HepG2 (cell line): ENCODE results near the gene KREMEN1. TPM values are rescaled to one million over a fixed set of nuclear protein-coding genes. Genes with fewer than 3 reads are reported as not detected.

Experiments
- ATAC-seq: fragments of 200-7000 bp; cut with Tn5 transposase; 3 replicates; pipeline ENCODE4 v1.9.1; 2020; ENCODE audit warnings: mild to moderate bottlenecking, moderate library complexity
- BruUV-seq: library from RNA; stranded (reverse); fragments of 400-500 nt; replicated peaks from 2 replicates; lab custom pipeline; 2021; lab: Mats Ljungman, UMichigan
- CTCF ChIA-PET: fragments of 300-600 bp; formaldehyde crosslinking; extraction: SDS; loops from one replicate; lab custom pipeline; 2021; ENCODE audit warnings: low total read pairs, inconsistent platforms, low intra/inter-chr PET ratio; lab: Yijun Ruan, JAX
- POLR2A ChIA-PET: fragments of 350-600 bp; sonication (Branson Sonifier 250); formaldehyde crosslinking; loops from one replicate; lab custom pipeline; 2020; ENCODE audit warnings: antibody characterized with exemption, inconsistent platforms; lab: Yijun Ruan, JAX
- DNase-seq: peaks from one replicate; pipeline ENCODE4 v3.0.0-alpha.2; 2015; ENCODE audit warnings: low spot score
- FAIRE-seq: peaks from 3 replicates; lab custom pipeline; 2011; peaks lifted over from hg19 to GRCh38; lab: Jason Lieb, UNC
- H2AFZ ChIP-seq: one replicate; pipeline ENCODE4 v1.6.1; 2011; ENCODE audit warnings: low read length, inconsistent platforms
- H3K27ac ChIP-seq: fragments of 300-600 bp; 3 replicates; pipeline ENCODE4 v1.8.0; 2011; ENCODE audit warnings: mixed run types, mild to moderate bottlenecking, mixed read lengths, low read length, inconsistent platforms; ENCODE audit not compliant: insufficient read depth; ENCODE audit errors: extremely low read length
- H3K27me3 ChIP-seq, 2 experiments: fragments of 200-600 bp in 1 of 2; 2 replicates in 1 of 2; 3 replicates in 1 of 2; pipeline versions ENCODE4 v1.6.0 to v1.8.0; 2011; ENCODE audit warnings: low read length in 2 of 2, mild to moderate bottlenecking in 2 of 2, moderate library complexity in 2 of 2, inconsistent platforms in 1 of 2; ENCODE audit not compliant: insufficient read depth in 2 of 2, control insufficient read depth in 1 of 2
- H3K36me3 ChIP-seq, 2 experiments: fragments of 200-600 bp in 1 of 2; replicated peaks in 1 of 2; 2 replicates in 1 of 2; 3 replicates in 1 of 2; pipeline versions ENCODE4 v1.5.1 to v1.8.0; 2011; ENCODE audit warnings: low read length in 2 of 2, inconsistent platforms in 1 of 2; ENCODE audit not compliant: insufficient read depth in 2 of 2, control insufficient read depth in 1 of 2
- H3K4me1 ChIP-seq: 2 replicates; pipeline ENCODE4 v1.5.1; 2012; ENCODE audit warnings: low read length, inconsistent platforms; ENCODE audit not compliant: insufficient read depth
- H3K4me2 ChIP-seq: 2 replicates; pipeline ENCODE4 v1.6.0; 2011; ENCODE audit warnings: low read depth, low read length, inconsistent platforms
- H3K4me3 ChIP-seq, 3 experiments: fragments of 200-600 bp in 1 of 3; sonication (generic), shearing (Covaris generic) in 1 of 3; replicated peaks in 1 of 3; 2 replicates each; pipeline ENCODE4 v1.5.1; 2011 to 2016; ENCODE audit warnings: low read length in 3 of 3, inconsistent platforms in 2 of 3, low read depth in 2 of 3, mild to moderate bottlenecking in 2 of 3, control low read depth in 1 of 3, mixed read lengths in 1 of 3; ENCODE audit not compliant: insufficient read depth in 1 of 3
- H3K79me2 ChIP-seq: one replicate; pipeline ENCODE4 v1.6.1; 2011; ENCODE audit warnings: low read length, inconsistent platforms; ENCODE audit not compliant: insufficient read depth
- H3K9ac ChIP-seq: 2 replicates; pipeline ENCODE4 v1.6.0; 2011; ENCODE audit warnings: mild to moderate bottlenecking, low read depth, low read length, inconsistent platforms; ENCODE audit not compliant: insufficient read depth
- H3K9me3 ChIP-seq: 2 replicates; pipeline ENCODE4 v1.5.1; 2012; ENCODE audit warnings: mild to moderate bottlenecking, low read length
- H4K20me1 ChIP-seq: 2 replicates; pipeline ENCODE4 v1.6.0; 2011; ENCODE audit warnings: inconsistent platforms, mild to moderate bottlenecking, low read length, moderate library complexity; ENCODE audit not compliant: insufficient read depth
- LRRFIP1 ChIP-seq: sonication (generic); formaldehyde crosslinking; conservative IDR thresholded peaks from 2 replicates; pipeline ENCODE4 v1.4.0; 2020; ENCODE audit warnings: missing genetic modification reagents
- MXI1 ChIP-seq: IDR thresholded peaks from 3 replicates; pipeline ENCODE4 v1.6.1; 2012; ENCODE audit warnings: low read depth, low read length, inconsistent platforms, borderline replicate concordance
- PITX1 ChIP-seq: sonication (generic); formaldehyde crosslinking; IDR thresholded peaks from 2 replicates; pipeline ENCODE4 v1.5.1; 2020; ENCODE audit warnings: mild to moderate bottlenecking, missing genetic modification reagents
- YY1 ChIP-seq: IDR thresholded peaks from 2 replicates; pipeline ENCODE4 v1.6.1; 2011; ENCODE audit warnings: low read length, low read depth, moderate library complexity, mild to moderate bottlenecking; ENCODE audit not compliant: insufficient read depth, insufficient replicate concordance
- ZNF33B ChIP-seq: sonication (generic); formaldehyde crosslinking; IDR thresholded peaks from 2 replicates; pipeline ENCODE4 v1.5.1; 2020; ENCODE audit warnings: mild to moderate bottlenecking, missing genetic modification reagents
- ZNF597 ChIP-seq: sonication (generic); formaldehyde crosslinking; IDR thresholded peaks from 2 replicates; pipeline ENCODE4 v1.5.0; 2020; ENCODE audit warnings: missing genetic modification reagents
- ZNF709 ChIP-seq: sonication (generic); formaldehyde crosslinking; IDR thresholded peaks from 2 replicates; pipeline ENCODE4 v1.5.0; 2020; ENCODE audit warnings: mild to moderate bottlenecking, missing genetic modification reagents
- ZSCAN29 ChIP-seq: sonication (generic); formaldehyde crosslinking; conservative IDR thresholded peaks from 2 replicates; pipeline ENCODE4 v1.4.0; 2020; ENCODE audit warnings: mild to moderate bottlenecking, missing genetic modification reagents
- WGBS: methylation state at CpG from one replicate; pipeline ENCODE4 v1.1.6; 2017; ENCODE audit warnings: low lambda C conversion rate; 5-methylcytosine and 5-hydroxymethylcytosine counted together
- in situ Hi-C: cut with HindIII; loops from 2 replicates; pipeline ENCODE4 v1.10.0; 2017; ENCODE audit warnings: low pct_unique_long_range_greater_than_20kb; ENCODE audit not compliant: extremely low pct_ligation_motif_present
- intact Hi-C: fragments of 100-400 bp; cut with micrococcal nuclease; formaldehyde crosslinking; loops from one replicate; pipeline ENCODE4 v1.10.0; 2022; ENCODE audit not compliant: unreplicated experiment
- polyA plus RNA-seq, 8 experiments: library from polyadenylated mRNA; depleted of rRNA in 3 of 8; stranded (reverse) in 7 of 8; unstranded in 1 of 8; fragments of >200 nt; fragmentation: Illumina TruSeq in 4 of 8; extraction: Trizol in 4 of 8; gene quantifications; 2 replicates each; pipeline versions ENCODE4 v1.2.1 to v1.2.3, GENCODE V29; 2011 to 2016; ENCODE audit warnings: low read depth in 4 of 8, missing spikeins in 1 of 8, mixed read lengths in 1 of 8; ENCODE audit not compliant: insufficient read depth in 1 of 8
- total RNA-seq, 5 experiments: library from RNA; depleted of rRNA; stranded (reverse); fragments of >200 nt; fragmentation: Illumina TruSeq; extraction: Trizol; gene quantifications; 2 replicates each; pipeline ENCODE4 v1.2.3, GENCODE V29; 2016; ENCODE audit warnings: low read depth in 1 of 5
- TF ChIP-seq, protein P1 (sequence below): sonication (generic); formaldehyde crosslinking; IDR thresholded peaks from 2 replicates; pipeline ENCODE4 v1.4.0; 2020; ENCODE audit warnings: mild to moderate bottlenecking, missing genetic modification reagents
- TF ChIP-seq, protein P2 (sequence below): sonication (generic); formaldehyde crosslinking; IDR thresholded peaks from 2 replicates; pipeline ENCODE4 v1.4.0; 2020; ENCODE audit warnings: mild to moderate bottlenecking, missing genetic modification reagents
- TF ChIP-seq, protein P3 (sequence below): sonication (generic); formaldehyde crosslinking; IDR thresholded peaks from 2 replicates; pipeline ENCODE4 v1.8.1; 2023; ENCODE audit warnings: missing genetic modification reagents, mild to moderate bottlenecking, borderline replicate concordance

Gene KREMEN1
- total and polyA plus RNA-seq, 2 of the 13 experiments (the other 11 are each of a cell fraction or from before 2014, with no cell fraction given), result 9.8 to 13.8 TPM

GRCh38 chr22:29147331-29147899 is 74.6 kb downstream of the KREMEN1 start (continued):
- no peak for TF ChIP-seq YY1
- TF ChIP-seq, all 625 proteins: peak for 0

DNA sequence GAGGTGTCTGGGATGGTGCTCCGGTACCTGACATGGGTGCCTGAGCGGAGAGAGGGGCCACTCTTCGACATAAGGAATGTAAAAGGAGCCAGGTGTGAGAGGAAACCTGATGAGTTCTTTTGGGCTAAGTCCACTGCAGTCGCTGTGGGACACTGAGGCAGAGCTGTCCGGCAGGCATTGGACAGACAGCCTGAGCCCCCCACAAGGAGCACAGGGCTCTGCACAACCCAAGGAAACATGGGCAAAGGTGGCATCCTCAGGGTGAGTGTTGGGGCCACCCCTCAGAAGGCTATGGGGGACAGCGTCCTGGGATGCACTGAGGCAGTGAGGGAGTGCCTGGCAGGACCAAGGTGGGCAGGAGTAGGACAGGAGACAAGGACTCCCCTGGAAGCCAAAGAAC is 75.2 kb downstream of the KREMEN1 start:
- Histone ChIP-seq H3K9ac (no peak overlapping the region), H3K79me2 (no peaks in the 10 kb centered on the region), H3K36me3 (no peaks in the 10 kb centered on the region), H4K20me1 (no peaks in the 10 kb centered on the region), H2AFZ (no peak overlapping the region), H3K4me3 (no peak overlapping the region), H3K4me2 (no peak overlapping the region), H3K27me3 (no peaks in the 10 kb centered on the region), H3K27ac (no peak overlapping the region), H3K4me1 (peaks cover 32% of the 10 kb centered on the region), H3K9me3 (no peaks in the 10 kb centered on the region)
- ATAC-seq (no peak), DNase-seq (no peak), FAIRE-seq (no peak)
- CTCF ChIA-PET, result no interaction called here
- in situ Hi-C loops, result no loop called here
- POLR2A ChIA-PET, result no interaction called here
- WGBS, result 74% methylated on average over 6 of the region's 6 CpGs
- BruUV-seq, result no TSS peak
- intact Hi-C loops, result no loop called here
- TF ChIP-seq ZNF597 (no peak), ZSCAN29 (CRISPR knock-in tag) (no peak), LRRFIP1 (no peak), PITX1 (CRISPR knock-in tag) (no peak), MXI1 (no peak), ZNF33B (no peak), ZNF709 (no peak)
- TF ChIP-seq, protein P1, sequence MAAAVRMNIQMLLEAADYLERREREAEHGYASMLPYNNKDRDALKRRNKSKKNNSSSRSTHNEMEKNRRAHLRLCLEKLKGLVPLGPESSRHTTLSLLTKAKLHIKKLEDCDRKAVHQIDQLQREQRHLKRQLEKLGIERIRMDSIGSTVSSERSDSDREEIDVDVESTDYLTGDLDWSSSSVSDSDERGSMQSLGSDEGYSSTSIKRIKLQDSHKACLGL, result no peak
- TF ChIP-seq, protein P2, sequence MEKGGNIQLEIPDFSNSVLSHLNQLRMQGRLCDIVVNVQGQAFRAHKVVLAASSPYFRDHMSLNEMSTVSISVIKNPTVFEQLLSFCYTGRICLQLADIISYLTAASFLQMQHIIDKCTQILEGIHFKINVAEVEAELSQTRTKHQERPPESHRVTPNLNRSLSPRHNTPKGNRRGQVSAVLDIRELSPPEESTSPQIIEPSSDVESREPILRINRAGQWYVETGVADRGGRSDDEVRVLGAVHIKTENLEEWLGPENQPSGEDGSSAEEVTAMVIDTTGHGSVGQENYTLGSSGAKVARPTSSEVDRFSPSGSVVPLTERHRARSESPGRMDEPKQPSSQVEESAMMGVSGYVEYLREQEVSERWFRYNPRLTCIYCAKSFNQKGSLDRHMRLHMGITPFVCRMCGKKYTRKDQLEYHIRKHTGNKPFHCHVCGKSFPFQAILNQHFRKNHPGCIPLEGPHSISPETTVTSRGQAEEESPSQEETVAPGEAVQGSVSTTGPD (CRISPR knock-in tag), result no peak
- TF ChIP-seq, protein P3, sequence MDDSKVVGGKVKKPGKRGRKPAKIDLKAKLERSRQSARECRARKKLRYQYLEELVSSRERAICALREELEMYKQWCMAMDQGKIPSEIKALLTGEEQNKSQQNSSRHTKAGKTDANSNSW, result no peak
